GM21367 (cell line): ENCODE data around the gene ARRDC2.
"Not testable (repeated sequence)": the region's sequence is repeated elsewhere in the genome, so short reads cannot be mapped to it uniquely, and the experiment has no call there.

Experiments
- ATAC-seq: cut with Tn5 transposase; IDR thresholded peaks from one replicate; pipeline ENCODE4 v1.9.1; 2021; ENCODE audit not compliant: unreplicated experiment

ARRDC2 gene

DNA sequence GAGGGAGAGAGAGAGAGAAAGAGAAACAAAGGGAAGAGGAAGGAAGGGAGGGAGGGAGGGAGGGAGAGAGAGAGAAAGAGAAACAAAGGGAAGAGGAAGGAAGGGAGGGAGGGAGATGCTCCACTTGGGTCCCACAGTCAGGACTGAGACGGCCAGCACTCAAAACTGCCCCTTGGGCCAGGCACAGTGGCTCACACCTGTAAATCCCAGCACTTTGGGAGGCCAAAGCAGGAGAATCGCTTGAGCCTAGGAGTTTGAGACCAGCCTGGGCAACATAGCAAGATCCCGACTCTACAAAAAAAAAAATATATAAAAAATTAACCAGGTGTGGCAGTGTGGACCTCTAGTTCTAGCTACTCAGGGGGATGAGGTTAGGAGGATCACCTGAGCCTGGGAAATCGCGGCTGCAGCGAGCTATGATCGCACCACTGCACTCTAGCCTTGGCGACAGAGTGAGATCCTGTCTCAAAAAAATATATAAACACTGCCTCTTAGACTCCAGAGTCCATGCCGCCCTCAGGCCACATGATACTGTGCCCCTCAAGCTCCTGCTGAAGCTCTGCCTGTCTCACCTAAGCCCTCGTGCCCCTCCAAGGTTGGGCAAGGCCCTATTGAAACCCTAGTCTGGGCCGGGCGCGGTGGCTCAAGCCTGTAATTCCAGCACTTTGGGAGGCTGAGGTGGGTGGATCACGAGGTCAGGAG, 8.4 kb downstream of the ARRDC2 start:
- no peak for ATAC-seq

DNA sequence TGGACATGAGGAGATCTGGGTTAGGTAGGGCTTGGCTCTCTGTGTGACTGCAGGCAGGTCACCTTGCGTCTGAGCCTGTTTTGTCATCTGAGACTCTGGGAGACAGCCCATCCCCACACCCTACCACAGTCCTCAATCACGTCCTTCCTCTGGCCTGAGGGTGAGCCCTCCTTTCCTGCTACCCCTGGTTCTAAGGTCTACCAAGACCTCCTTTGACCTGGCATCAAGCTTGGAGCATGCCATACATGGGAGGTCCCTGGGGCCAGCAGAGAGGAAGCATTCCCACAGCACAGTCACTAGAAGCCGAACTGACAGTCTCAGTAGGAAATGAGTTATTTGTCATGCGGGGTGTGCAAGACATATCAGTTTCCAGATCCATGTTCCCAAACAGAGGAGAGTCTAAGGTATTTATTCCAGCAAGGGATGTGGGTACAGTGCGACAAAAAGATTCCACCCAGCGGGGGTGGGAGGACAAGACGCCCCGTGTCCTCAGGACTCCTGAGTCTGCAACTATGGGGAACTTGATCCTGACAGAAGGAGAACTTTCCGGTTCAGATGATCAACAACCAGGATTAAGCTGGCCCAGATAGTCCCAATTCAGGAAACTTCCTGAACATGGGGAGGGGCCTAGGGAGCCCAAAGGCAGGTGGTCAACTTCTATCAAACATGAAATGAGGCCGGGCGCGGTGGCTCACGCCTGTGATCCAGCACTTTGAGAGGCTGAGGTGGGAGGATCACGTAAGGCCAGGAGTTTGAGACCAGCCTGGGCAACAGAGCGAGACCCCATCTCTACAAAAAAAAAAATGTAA, 9.5 kb downstream of the ARRDC2 start:
- no peak for ATAC-seq

DNA sequence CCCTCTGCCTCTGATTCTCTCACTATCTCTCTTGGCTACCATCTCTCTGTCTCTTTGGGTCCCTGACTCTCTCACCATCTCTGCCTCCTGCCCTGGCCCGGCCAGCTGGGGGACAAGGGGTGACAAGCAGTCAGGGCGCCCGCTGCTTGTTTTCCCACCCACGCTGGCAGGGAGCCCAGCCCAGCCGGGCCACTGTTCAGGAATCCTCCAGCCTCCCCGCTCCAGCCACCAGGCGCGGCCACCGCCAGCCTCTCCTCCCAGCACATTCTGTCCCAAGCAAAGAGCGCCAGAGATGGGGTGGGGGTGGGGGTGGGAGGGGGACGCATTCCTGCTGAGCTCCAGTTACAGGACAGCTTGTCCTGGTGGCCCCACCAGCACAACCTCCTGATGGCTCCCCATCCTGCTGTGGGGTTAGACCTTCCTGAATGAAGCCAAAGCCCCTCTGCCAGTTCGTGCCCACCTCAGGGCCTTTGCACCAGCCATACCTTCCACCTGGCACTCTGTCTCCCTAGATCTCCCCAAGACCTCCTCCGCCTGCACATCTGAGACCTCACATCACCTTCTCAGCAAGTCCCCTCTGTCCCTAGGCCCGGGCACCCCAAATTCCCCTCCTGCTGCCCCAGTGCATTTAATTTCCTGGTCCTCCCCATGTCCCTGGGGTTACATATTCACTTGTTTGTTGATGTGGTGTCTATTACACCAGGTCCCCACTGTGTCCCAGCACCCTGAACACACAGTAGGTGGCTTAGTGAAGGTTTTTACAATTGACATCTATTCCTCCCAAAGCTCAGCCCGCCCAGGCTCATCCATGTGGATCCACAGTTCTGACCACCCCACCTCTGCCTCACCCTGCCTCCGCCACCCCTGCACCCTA, 12.5 kb downstream of the ARRDC2 start:
- no peak for ATAC-seq

DNA sequence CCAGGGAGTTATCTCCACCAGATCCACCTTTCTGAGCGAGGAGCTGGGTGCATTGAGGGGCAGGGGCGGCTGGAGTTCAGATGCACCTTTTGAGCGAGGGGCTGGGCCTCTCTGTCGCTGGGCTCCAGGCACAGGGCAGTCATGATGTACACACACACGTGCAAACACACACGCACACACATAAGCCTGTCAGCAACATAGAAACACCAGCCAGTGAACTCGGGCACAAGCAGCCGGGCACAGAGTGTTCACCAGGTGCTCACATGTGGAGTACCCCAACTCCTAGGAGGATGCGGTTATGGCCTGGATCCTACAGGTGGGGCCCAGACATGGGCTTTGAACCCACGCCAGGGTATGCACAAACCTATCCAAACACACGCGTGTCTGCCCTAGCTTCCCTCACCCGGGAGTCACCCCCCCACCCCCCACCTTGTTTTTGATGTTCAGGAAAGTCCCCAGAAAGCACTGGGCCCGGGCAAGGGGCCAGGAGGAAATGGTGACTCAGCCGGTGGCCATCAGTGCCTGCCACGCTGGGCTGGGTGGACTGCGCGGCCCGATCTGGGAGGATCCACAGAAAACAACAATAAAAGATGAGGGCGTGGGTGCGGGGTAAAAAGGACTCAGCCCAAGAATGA, 13.3 kb downstream of the ARRDC2 start:
- no peak for ATAC-seq

DNA sequence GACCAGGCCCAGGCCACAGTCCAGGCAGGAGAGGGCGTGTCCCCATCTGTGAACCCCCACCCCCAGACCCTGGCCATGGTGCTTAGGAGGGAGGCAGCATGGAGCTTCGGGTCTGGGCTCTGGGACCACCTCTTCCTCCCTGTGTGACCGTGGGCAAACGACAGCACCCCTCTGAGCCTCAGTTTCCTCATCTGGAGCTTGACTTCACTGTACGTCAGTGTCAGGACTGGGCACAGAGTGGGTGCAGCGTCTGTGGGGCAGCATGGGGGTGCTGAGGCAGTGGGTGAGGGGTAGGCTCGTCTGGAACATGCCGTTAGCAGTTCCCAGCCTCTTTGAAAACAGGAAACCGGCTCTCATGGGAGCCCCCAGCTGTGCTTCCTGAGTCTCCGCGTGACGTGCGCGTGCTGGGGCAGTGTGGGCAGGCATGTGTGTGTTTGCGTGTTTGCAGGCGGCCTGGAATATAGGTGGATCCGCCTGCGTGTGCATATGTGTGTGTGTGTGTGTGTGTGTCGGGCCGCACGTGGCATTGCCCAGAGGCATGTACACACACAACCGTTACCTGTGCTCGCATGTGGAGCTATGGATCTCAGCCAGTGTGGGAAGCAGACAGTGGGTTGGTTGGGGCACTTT, 15.8 kb downstream of the ARRDC2 start:
- no peak for ATAC-seq

DNA sequence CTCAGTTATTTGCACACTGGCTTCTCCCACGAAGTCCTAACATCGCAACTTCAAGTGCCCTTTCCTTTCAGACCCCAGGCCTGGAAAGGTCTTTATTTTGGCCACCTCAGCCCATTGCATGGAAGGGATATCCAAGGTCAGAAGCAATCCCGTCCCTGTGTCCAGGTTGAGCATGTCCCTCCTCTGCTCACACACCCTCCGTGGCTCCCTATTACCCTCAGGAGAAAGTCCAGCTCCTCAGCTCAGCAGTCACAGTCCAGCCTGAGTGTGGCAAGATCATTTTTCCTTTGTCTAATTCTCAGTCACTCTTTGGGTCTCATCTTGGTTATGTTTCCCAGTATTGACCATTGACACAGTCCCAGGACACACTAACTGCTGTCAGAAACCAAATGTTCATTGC, 19.2 kb downstream of the ARRDC2 start:
- ATAC-seq = no peak

DNA sequence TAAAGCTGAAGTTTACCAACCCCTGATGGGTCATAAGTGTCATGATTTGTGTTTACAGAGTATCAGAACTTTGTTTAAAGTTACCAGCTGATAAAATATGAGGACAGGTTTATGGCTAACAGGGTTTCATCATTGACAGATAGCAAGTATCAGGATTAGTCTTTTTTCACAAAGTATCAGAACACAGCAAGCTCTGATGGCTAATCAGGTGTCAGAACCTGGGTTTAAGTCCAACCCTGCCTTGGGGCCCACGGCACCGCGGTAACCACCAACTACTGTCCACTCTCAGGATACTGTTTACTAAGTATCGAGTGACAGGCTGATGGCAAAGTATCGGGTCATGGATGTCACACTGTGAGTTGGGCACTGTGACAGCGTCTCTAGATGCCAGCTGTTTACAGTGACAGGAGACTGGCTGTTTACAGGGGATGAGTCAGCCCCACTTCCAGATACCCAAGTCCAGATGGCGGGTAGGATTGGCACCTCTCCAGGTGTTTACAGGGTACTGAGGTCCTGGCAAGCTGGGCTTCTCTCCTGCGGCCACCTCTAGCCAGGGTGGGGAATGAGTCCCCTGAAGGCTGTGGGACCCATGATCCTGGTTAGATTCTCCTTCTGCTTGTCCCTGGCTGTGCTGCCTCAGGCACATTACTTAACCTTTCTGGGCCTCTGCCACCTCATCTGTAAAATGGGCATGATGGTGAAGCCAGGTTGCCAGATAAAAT, 21.8 kb downstream of the ARRDC2 start:
- no peak for ATAC-seq

DNA sequence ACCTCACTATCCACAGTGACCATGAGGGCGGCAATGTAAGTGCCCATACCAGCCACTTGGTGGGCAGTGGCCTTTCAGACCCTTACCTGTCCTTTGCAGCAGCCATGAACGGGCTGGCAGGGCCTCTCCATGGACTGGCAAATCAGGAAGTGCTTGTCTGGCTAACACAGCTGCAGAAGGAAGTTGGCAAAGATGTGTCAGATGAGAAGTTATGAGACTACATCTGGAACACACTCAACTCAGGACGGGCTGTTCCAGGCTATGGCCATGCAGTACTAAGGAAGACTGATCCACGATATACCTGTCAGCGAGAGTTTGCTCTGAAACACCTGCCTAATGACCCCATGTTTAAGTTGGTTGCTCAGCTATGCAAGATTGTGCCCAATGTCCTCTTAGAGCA, 23.4 kb downstream of the ARRDC2 start:
- ATAC-seq = not testable (repeated sequence)

DNA sequence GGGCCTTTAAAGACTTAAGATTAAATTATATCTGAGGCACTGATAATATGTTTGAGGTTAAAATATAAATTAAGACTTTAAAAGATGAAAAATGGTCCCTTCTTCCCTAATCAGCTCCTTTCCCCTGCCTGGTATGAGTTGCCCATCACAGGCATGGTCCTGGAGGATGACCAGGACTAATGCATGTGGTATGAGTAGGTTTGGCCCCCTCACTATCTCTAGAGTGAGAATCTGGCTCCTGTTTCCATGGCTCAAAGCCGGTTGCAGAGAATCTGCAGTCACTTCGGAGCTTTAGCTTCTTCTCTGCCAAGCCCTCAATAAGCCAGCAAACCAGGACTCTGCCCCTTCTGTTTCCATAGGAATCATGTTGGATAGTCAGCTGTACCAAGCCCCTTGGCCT, 24.1 kb downstream of the ARRDC2 start:
- ATAC-seq = not testable (repeated sequence)

DNA sequence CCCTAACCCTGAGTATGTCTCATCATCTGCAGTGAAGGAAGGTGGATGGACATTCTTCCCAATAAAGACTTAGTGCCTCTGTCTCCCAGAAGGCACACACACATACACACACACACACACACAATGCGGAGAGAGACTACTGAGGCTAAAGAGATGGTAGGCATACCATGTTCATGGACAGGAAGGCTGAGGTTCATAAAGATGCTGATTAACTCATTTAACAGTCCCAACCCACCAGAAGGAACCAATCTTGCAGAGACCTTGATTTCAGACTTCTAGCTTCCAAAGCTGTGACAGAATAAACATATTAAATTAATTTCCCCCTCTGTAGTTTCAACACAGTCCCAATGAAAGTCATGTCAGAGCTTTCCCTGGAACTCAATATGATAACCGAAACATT, 33.1 kb downstream of the ARRDC2 start:
- no peak for ATAC-seq

DNA sequence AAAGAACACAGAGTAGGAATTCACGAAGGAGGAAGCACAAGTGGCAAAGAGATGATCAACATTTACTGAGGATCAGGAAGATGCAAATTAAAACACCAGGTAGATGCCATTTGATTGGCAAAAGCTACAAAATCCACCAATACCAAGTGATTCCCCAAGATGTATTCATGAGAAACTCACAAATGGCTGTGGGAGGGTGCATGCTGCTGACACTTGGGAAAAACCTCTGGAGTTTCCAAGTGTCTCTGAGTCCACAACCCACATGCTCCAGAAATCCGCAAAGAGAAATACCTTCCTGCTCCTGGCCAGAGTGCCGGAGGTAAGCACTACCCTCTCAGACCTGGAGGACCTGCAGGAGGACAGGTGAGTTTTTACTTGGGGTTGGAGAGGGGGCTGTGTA, 35.7 kb downstream of the ARRDC2 start:
- ATAC-seq = no peak

DNA sequence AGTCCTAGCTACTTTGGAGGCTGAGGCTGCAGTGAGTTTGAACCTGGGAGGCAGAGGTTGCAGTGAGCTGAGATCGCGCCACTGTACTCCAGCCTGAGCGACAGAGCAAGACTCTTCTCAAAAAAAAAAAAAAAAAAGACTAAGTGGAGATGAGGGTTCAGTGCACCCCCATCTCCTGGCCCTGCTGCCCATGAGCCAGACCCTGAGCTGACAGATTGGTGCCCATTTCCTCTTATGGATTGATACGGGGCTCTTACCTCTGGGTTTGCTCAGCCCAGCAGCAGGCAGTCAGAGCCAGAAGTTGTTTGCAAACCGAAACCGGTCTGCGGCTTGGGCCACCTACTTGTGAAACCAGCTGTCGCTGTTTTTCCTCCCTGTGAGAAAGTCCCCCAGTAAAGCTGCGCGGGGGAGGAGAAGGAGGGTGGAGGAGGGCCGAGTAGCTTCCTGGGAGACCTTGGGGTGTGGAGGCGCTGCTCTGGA, 36.9 kb downstream of the ARRDC2 start:
- peak; percentile 85 for ATAC-seq

DNA sequence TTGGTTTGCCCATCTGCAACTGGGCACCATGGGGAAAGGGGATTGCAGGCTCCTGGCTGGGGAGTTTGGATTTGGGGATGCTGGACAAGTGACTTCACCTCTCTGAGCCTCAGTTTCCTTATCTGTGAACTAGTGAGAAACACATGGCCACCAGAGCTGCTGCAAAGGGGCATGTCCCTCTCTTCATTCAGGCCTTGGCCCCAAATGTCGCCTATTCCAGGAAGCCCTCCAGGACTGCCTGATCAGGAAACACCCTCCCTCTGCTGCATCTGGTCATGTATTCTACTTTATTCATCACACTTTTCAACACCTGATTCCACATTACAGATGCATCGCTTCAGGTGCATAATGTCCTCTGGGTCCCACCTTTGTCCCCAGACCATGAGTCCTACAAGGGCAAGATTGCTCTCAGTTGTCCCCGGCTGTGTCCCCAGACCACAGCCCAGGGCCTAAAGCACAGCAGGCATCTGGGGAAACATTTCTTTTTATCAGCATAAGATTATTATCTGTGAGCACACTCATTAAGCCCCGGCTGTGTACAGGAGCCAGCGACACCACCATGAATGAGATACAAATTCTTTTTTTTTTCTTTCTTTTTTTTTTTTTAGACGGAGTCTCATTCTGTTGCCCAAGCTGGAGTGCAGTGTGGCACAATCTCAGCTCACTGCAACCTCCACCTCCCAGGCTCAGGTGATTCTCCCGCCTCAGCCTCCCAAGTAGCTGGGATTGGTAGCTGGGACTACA, 37.5 kb downstream of the ARRDC2 start:
- ATAC-seq = no peak

DNA sequence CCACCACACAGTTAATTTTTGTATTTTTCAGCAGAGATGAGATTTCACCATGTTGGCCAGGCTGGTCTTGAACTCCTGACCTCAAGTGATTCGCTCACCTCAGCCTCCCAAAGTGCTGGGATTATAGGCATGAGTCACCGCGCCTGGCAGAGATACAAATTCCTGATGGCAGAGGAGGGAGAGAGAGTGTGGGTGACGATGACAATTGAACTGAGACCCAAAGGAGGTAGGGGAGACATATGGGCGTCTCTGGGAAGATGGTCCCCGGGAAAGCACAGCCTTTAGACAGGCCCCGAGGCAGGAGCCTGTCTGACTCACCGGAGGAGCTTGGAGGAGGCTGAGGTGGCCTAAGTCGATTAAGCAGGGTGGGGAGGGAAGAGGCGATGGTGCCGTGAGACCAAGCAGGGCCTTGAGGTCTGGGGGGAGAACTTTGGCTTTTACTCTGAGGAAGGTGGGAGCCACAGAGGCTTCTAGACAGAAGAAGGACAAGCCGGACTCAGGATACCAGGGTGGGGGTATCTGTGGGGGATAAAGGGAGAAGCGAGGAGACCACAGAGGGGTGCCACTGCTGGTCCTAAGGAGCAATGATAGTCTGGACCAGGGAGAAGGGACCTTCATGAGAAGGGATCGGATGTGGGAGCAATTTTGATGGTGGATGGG, 38.2 kb downstream of the ARRDC2 start:
- ATAC-seq = no peak

DNA sequence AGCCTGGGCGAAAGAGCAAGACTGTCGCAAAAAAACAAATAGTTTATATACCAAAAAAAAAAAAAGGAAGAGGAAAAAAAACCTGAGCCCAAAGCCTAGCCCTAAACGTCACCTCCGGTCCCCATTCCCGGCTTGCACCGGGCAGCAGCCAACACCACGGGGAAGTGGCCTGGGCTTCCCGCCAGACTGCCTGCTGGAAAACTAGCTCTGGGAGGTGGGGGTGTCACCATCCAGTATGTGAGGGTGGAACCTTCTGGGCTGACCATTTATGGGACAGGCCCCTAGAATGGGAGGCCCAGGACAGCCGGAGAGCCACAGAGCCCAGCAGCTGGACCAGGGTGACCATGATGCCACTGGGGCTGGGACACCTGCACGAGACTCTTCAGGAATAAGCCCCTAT, 41.4 kb downstream of the ARRDC2 start:
- no peak for ATAC-seq

DNA sequence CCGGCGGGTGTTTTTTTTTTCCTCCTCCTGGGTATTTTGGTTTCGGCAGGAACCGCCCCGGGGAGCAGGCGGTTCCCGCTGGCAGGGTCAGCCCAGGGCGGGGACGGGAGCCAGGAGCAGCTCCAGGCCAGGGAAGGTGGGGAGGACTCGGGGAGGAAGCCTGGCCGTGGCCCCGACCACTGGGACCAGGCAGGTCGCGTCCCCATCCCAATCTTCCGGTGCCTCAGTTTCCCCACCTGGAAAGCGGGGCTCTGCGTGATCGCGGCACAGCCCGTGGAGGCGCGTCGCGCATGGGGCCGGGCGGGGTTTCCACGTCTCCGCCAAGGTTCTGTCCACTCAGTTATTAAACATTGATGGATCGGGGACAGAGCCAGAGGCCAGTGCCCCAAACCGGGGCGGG, 43.9 kb downstream of the ARRDC2 start:
- ATAC-seq = no peak

DNA sequence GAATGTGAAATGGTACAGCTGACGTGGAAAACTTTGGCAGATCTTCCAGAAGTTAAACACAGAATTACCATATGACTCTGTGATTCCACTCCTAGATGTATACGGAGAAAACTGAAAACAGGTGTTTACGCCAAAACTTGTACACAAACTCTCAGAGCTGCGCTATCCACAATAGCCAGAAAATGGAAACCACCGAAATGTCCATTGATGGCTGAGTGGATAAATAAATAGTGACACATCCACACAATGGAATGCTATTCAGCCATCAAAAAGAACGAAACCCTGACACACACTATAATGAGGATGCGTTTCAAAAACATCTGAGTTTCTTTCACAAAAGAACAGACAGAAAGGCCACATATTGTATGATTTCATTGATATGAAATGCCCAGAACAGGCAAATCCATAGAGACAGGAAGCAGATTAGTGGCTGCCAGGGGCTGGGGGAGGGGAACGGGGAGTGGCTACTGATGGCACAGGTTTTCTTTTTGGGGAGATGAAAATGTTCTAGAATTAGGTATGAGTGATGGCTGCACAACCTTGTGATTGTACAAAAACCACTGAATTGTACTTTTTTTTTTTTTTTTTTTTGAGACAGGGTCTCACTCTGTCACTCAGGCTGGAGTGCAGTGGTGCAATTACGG, 45.7 kb downstream of the ARRDC2 start:
- ATAC-seq = no peak

DNA sequence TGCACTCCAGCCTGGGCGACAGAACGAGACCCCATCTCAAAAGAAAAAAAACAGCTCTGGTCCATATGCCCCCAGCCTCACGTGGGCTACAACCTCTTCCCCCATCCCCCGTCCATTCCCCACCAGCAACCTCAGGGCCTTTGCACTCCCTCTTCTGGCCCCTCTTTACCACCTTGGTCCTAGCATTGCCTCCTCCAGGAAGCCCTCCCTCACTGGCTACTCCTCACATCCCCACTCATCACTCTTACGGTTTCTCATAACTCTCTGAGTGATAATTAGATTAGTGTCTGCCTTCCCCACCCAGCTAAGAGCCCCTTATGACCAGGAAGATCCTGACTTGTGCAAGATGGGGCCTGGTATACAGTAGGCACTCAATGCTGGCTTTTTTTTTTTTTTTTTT, 48.0 kb downstream of the ARRDC2 start:
- ATAC-seq = no peak
